Heart left ventricle (tissue), 16 donors: ENCODE results near the gene ARHGAP26. TPM values are rescaled to one million over a fixed set of nuclear protein-coding genes. Genes with fewer than 3 reads are reported as not detected.
A peak's percentile ranks its signal among the peaks of the same experiment; 100 is the strongest.

Experiments
- ATAC-seq, 4 donors: fragments of 200-7000 bp; cut with Tn5 transposase; one replicate each; pipeline ENCODE4 v1.9.1; 2020 to 2022; ENCODE audit warnings: moderate library complexity in 4 of 4, mild to moderate bottlenecking in 3 of 4, moderate number of reproducible peaks in 1 of 4
- DNase-seq, 5 donors: peaks; one replicate each; pipeline ENCODE4 v3.0.0-alpha.2; 2020
- H3K27ac ChIP-seq, 12 donors: fragments of 200-600 bp; sonication (generic) in 4 of 12; one replicate each; pipeline versions ENCODE4 v1.5.0 to v1.8.0; 2016 to 2022; ENCODE audit warnings: mild to moderate bottlenecking in 2 of 12
- H3K27me3 ChIP-seq, 9 donors: fragments of 200-600 bp; sonication (generic) in 2 of 9; one replicate each; pipeline versions ENCODE4 v1.5.1 to v1.8.0; 2016 to 2022; ENCODE audit warnings: mild to moderate bottlenecking in 3 of 9
- H3K36me3 ChIP-seq, 9 donors: fragments of 200-600 bp; sonication (generic) in 2 of 9; one replicate each; pipeline versions ENCODE4 v1.5.0 to v1.8.0; 2018 to 2022; ENCODE audit warnings: mild to moderate bottlenecking in 2 of 9
- H3K4me1 ChIP-seq, 12 donors: fragments of 200-600 bp; sonication (generic) in 4 of 12; one replicate each; pipeline versions ENCODE4 v1.5.0 to v1.8.0; 2016 to 2022; ENCODE audit warnings: mild to moderate bottlenecking in 3 of 12
- H3K4me3 ChIP-seq, 12 donors: fragments of 200-600 bp; sonication (generic) in 4 of 12; one replicate each; pipeline versions ENCODE4 v1.5.0 to v1.8.0; 2017 to 2022; ENCODE audit warnings: mild to moderate bottlenecking in 9 of 12, moderate library complexity in 4 of 12
- H3K9me3 ChIP-seq, 12 donors: fragments of 200-600 bp; sonication (generic) in 4 of 12; one replicate each; pipeline versions ENCODE4 v1.5.0 to v1.8.0; 2016 to 2022; ENCODE audit warnings: mild to moderate bottlenecking in 1 of 12
- CTCF ChIP-seq, 12 donors: fragments of 200-600 bp; sonication (generic) in 4 of 12; IDR thresholded peaks; one replicate each; pipeline versions ENCODE4 v1.5.0 to v1.8.0; 2018 to 2022; ENCODE audit warnings: antibody characterized with exemption in 12 of 12, mild to moderate bottlenecking in 5 of 12
- POLR2A ChIP-seq, 2 donors: fragments of 450-650 bp; IDR thresholded peaks; one replicate each; pipeline ENCODE4 v1.6.1; 2017; ENCODE audit warnings: antibody characterized with exemption in 2 of 2, mild to moderate bottlenecking in 2 of 2, moderate library complexity in 2 of 2
- WGBS, 4 donors: extraction: QIAGEN DNeasy Blood & Tissue Kit in 2 of 4; methylation state at CpG; one replicate each; pipeline versions ENCODE4 v1.1.5 to v1.1.7; 2013 to 2018; 5-methylcytosine and 5-hydroxymethylcytosine counted together
- intact Hi-C, 10 donors: fragments of 100-400 bp; cut with DNase I; formaldehyde crosslinking; loops; one replicate each; pipeline versions ENCODE4 v1.11.1 to v1.14.2; 2022
- polyA plus RNA-seq, 2 donors: library from polyadenylated mRNA; stranded (reverse); fragments of 200-250 nt; gene quantifications; one replicate each; pipeline ENCODE4 v1.2.3, GENCODE V29; 2013
- total RNA-seq, 9 donors: library from RNA; depleted of rRNA in 2 of 9; stranded (reverse); fragments of >200 nt in 2 of 9; fragmentation: NEBNext Ultra II Directional in 3 of 9; extraction: Animal tissue kit (Norgen Biotek cat#: 25700) in 3 of 9; gene quantifications; one replicate each; pipeline versions ENCODE4 v1.1.0 to v1.2.4, GENCODE V29; 2016 to 2023
- donor health status: ischemic (EF 13 %, LVEDD 7.1; RV severe dilation, severe dysfunction).
- donor health status: healthy with polysubstance abuse.
- donor health status: DM: no; HTN: yes; CAD: no.
- donor health status: DM: no; HTN: no; CAD: no.
- donor health status: ischemic (EF 25% LVEDD 6.9; RV normal size, moderate dysfunction).
- donor health status: ischemic (EF 25% LVEDD 5.7; RV mildly dilated, moderate dysfunction).
- donor health status: healthy.
- donor health status: DM: yes; HTN: yes; CAD: no.
- donor health status: ischemic (EF 35%, LVEDD 5.7; RV mildly dilated, moderate dysfunction).
- donor health status: nonischemic (EF 11% LVEDD 7.7; RV severe dilation, severe dysfunction).
- donor health status: DM: yes; HTN: yes; CAD: no.
- donor health status: PGD.
- donor health status: ischemic (EF 29% LVEDD 5.4; RV normal size, mild dysfunction).
- donor health status: nonischemic (EF 23%, LVEDD 6.1; RV moderate dilation, normal function).

The ARHGAP26 gene
- total and polyA plus RNA-seq, 11 donors, result 11.9 to 52.1 (median 33.7) TPM

GRCh38 chr5:142910128-142910527 is 140.0 kb downstream of the ARHGAP26 start:
- DNase-seq (no peak), ATAC-seq (no peak)
- no peaks in the 10 kb centered on the region for H3K27me3 ChIP-seq
- intact Hi-C loops, result no loop called here
- 78 to 84% (median 82%) methylated on average over 6 of the region's 6 CpGs for WGBS, 4 donors
- H3K4me1 ChIP-seq, result peaks cover 0 to 18% (median 4%) of the 10 kb centered on the region in 12 donors
- no peak for TF ChIP-seq POLR2A (IDR thresholded peaks at IDR 0.05)
- no peak for TF ChIP-seq CTCF (IDR thresholded peaks at IDR 0.05)
- H3K9me3 ChIP-seq, result no peaks in the 10 kb centered on the region
- peak overlapping the region in 4 of 12 donors; percentile 10 to 73 (median 46) for H3K27ac ChIP-seq
- H3K36me3 ChIP-seq, result peaks cover 0 to 98% (median 80%) of the 10 kb centered on the region in 9 donors
- peak overlapping the region in 1 of 12 donors; percentile 29 for H3K4me3 ChIP-seq

GRCh38 chr5:142911170-142911569 is 141.0 kb downstream of the ARHGAP26 start:
- ATAC-seq, result no peak
- intact Hi-C loops, result no loop called here
- 79 to 90% (median 86%) methylated on average over 3 of the region's 3 CpGs for WGBS, 4 donors
- TF ChIP-seq CTCF (IDR thresholded peaks at IDR 0.05) (no peak), POLR2A (IDR thresholded peaks at IDR 0.05) (no peak)
- no peaks in the 10 kb centered on the region for H3K9me3 ChIP-seq
- H3K4me3 ChIP-seq, result no peak overlapping the region
- H3K27ac ChIP-seq, result no peak overlapping the region
- peaks cover 0 to 96% (median 72%) of the 10 kb centered on the region in 9 donors for H3K36me3 ChIP-seq
- DNase-seq, result no peak
- H3K4me1 ChIP-seq, result peaks cover 0 to 18% (median 4%) of the 10 kb centered on the region in 12 donors
- no peaks in the 10 kb centered on the region for H3K27me3 ChIP-seq

GRCh38 chr5:142911775-142912174 is 141.6 kb downstream of the ARHGAP26 start:
- Histone ChIP-seq H3K27me3 (no peaks in the 10 kb centered on the region), H3K4me3 (no peak overlapping the region), H3K9me3 (no peaks in the 10 kb centered on the region), H3K36me3 (peaks cover 0 to 96% (median 71%) of the 10 kb centered on the region in 9 donors), H3K27ac (no peak overlapping the region), H3K4me1 (peaks cover 0 to 12% (median 2%) of the 10 kb centered on the region in 12 donors)
- TF ChIP-seq CTCF (IDR thresholded peaks at IDR 0.05), result no peak
- TF ChIP-seq POLR2A (IDR thresholded peaks at IDR 0.05), result no peak
- no peak for ATAC-seq
- intact Hi-C loops, result no loop called here
- DNase-seq, result no peak

- Histone ChIP-seq H3K27ac (no peak overlapping the region), H3K4me3 (no peak overlapping the region), H3K9me3 (no peaks in the 10 kb centered on the region), H3K36me3 (peaks cover 0 to 91% (median 67%) of the 10 kb centered on the region in 9 donors), H3K27me3 (no peaks in the 10 kb centered on the region), H3K4me1 (peaks cover 0 to 11% (median 0%) of the 10 kb centered on the region in 12 donors)
- 83 to 90% (median 88%) methylated on average over 9 of the region's 9 CpGs for WGBS, 4 donors
- ATAC-seq (no peak), DNase-seq (no peak)
- intact Hi-C loops, result no loop called here
- TF ChIP-seq POLR2A (IDR thresholded peaks at IDR 0.05) (no peak), CTCF (IDR thresholded peaks at IDR 0.05) (no peak)
Observed at GRCh38 chr5:142913728-142914338, 143.7 kb downstream of the ARHGAP26 start.
